Stimulated activated CD4-positive, alpha-beta T cell treated with anti-CD3 and anti-CD28 coated beads, TNF-alpha, amount 100 ng/mL, for 24 hours (primary cell): ENCODE measurements around the gene HTR1D.

Source experiments
- DNase-seq, 3 experiments: peaks; one replicate each; pipeline ENCODE4 v3.0.0-alpha.2; 2020; ENCODE audit warnings: low read depth in 3 of 3

HTR1D gene

GRCh38 chr1:23184212-23184934 lies 32.9 kb downstream of the HTR1D start:
- DNase-seq, result peak in 1 of 3 experiments; percentile 13

- DNase-seq, result no peak
Measured at GRCh38 chr1:23179862-23180261, 37.4 kb downstream of the HTR1D start.

GRCh38 chr1:23178950-23179349 lies 38.4 kb downstream of the HTR1D start:
- DNase-seq, result no peak

DNA sequence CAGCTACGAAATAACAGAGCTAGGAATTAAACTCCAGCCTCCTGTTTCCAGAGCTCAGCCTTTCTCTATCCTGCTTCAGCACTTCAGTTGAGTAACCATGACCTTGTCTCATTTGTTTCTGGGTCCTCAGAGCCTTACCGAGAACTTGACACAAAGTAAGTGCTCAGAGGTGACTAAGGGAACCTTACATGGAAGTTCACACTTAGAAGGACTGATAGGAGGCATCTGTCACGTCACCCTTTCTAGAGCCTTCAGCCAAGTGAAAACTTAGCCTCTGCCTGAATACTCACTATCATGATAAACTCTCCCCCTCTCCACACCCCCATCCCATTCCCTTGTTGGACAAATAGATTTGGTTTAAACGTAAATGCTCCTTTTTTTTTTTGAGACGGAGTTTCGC lies 38.9 kb downstream of the HTR1D start:
- no peak for DNase-seq

GRCh38 chr1:23177438-23178380 lies 39.6 kb downstream of the HTR1D start:
- DNase-seq, result peak in 1 of 3 experiments; percentile 59

DNA sequence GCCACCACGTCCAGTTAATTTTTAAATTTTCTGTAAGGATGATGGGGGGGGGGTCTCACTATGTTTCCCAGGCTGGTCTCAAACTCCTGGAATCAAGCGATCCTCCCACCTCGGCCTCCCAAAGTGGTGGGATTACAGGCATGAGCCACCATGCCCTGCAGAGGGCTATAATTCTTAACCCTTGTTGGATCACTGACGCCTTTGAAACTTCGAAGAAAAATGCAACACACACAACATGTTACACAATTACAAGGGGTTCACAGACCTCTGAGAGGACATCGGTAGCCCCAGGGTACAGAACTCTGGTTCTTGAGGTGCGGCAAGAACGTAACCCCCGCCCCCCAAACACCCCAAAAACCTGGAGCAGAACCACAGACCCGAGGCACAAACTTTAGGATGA lies 40.3 kb downstream of the HTR1D start:
- no peak for DNase-seq

DNA sequence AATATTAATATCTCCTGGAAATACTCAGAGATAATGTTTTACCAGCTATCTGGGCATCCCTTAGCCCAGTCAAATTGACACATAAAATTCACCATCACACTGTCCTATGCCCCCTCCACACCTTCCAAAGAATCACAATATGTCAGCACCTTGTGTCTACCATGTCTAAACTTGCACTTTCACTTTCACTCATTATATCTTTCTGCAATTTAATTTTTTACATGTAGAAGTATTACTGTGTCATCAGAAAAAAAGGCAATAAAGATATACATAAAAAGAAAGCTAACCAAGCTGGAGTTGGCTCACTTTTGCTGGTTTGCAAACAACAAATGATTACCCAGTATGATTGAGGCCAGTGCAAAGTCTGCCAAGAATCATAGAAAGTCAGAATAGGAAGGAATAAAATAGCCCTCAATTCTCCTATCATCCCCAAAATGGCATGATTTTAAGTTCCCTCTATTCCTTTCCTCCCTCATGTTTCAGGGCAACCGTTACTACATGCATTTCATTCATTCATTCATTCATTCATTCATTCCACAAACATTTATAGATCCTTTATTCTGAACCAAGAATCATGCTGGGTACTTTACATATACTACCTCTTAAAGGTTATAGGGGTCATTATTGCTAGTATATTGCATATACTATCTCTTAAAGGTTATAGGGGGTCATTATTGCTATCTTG lies 42.7 kb downstream of the HTR1D start:
- DNase-seq, result no peak

GRCh38 chr1:23171181-23171755 lies 46.0 kb downstream of the HTR1D start:
- no peak for DNase-seq

- no peak for DNase-seq
Measured at GRCh38 chr1:23169727-23170335, 47.5 kb downstream of the HTR1D start.

GRCh38 chr1:23169195-23169575 lies 48.1 kb downstream of the HTR1D start:
- DNase-seq, result no peak

- peak; percentile 81 to 82 (median 81) for DNase-seq
Measured at GRCh38 chr1:23168445-23169194, 48.7 kb downstream of the HTR1D start, which contains the start of gene LUZP1. Gene LUZP1 (minus strand): TSS chr1:23168856.

DNA sequence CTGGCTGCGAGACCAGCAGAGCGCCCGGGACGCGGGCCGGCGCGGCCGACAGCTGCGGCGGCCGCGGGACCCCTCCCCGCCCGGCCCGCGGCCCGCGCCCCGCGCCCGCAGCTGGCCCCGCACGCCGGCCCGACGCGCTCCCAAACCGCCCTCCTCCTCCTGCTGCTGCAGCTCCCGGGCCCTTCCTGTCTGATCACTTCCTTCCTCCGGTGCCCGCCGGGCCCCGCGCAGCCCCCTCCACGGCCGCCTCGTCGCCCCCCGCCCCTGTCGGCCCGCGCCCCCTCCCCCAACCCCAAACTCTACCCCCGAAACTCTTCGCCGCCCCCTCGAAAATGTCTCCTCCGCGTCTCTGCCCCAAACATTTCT lies 49.2 kb downstream of the HTR1D start:
- DNase-seq, result peak in 1 of 3 experiments; percentile 24

GRCh38 chr1:23167353-23168078 lies 49.8 kb downstream of the HTR1D start:
- DNase-seq, result peak in 1 of 3 experiments; percentile 24

- no peak for DNase-seq
Measured at GRCh38 chr1:23166854-23167253, 50.4 kb downstream of the HTR1D start.

DNA sequence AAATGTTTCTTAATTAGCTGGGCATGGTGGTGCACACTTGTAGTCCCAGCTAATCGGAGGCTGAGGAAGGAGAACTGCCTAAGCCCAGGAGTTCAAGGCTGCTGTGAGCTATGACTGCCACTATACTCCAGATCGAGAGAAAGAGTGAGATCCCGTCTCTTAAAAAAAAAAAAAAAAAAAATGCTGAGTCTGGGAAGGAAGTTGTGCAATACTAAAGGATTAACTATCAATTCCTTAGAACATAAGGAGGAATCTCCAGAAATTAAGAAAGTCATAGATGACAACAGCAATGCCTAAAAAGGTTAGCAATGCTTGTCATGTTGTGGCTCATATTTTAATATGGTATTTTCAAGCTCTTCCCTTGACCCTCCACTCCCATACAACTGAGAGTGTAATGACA lies 53.9 kb downstream of the HTR1D start:
- DNase-seq, result no peak

DNA sequence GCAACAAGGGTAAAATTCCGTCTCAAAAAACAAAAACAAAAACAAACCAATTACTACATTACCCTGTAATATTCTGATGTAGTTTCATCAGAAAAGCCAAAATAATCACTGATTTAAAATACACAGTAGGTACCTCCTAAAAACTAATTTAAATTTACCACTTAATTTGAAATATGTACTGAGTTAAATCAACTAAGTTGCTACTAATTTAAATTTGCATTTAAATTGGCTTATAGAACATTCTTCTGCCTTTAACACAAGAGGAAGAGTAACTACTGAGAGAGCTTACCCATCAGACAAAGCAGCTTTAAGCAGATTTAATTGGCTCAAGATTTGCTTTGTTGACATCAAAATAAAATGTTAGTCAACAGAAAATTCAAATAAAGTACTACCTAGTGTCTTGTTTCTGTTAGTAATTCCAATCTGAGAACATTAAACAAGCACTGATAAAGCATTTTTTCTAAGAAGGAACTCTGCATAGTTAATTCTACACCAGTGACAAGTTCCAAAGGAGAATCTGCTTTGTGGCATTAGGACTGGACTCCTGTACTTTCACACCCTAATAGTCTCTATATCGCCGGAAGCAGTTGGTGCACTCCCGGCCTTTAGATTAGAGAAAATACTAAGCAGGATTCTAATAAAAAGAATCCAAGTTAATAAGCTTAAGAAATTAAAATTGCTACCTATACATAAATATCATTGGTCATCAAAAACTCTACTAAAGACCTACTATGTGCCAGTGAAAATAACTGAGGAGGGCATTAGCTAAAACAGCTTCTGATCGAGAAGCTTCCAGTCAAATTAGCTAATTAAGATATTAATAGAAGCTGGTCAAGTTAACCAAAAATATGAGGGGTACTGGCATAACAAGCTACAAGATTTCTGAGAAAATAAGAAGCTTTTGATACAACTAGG lies 57.1 kb downstream of the HTR1D start:
- DNase-seq, result no peak

DNA sequence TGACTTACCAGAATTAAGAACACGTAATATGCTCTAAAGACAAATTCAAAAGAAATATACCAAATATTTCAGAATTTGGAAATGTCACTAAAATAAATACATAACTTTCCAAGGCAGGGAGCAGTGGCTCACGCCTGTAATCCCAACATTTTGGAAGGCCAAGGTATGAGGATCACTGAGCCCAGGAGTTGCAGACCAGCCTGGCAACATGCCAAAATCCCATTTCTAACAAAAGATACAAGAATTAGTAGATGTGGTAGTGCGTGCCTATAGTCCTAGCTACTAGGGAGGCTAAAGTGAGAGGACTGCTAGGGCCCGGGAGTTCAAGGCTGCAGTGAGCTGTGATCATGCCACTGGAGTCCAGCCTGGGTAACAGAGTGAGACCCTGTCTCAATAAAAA lies 60.4 kb downstream of the HTR1D start:
- DNase-seq, result no peak

- DNase-seq, result no peak
Measured at GRCh38 chr1:23152966-23153684, 64.2 kb downstream of the HTR1D start.
